HG03442 (cell line): ENCODE measurements around the gene EIF3F.
"Not testable (repeated sequence)": the region's sequence is repeated elsewhere in the genome, so short reads cannot be mapped to it uniquely, and the experiment has no call there.

Source experiments
- ATAC-seq: cut with Tn5 transposase; IDR thresholded peaks from one replicate; pipeline ENCODE4 v1.9.1; 2021; ENCODE audit warnings: mild to moderate bottlenecking, moderate library complexity; ENCODE audit not compliant: unreplicated experiment

Gene EIF3F

DNA sequence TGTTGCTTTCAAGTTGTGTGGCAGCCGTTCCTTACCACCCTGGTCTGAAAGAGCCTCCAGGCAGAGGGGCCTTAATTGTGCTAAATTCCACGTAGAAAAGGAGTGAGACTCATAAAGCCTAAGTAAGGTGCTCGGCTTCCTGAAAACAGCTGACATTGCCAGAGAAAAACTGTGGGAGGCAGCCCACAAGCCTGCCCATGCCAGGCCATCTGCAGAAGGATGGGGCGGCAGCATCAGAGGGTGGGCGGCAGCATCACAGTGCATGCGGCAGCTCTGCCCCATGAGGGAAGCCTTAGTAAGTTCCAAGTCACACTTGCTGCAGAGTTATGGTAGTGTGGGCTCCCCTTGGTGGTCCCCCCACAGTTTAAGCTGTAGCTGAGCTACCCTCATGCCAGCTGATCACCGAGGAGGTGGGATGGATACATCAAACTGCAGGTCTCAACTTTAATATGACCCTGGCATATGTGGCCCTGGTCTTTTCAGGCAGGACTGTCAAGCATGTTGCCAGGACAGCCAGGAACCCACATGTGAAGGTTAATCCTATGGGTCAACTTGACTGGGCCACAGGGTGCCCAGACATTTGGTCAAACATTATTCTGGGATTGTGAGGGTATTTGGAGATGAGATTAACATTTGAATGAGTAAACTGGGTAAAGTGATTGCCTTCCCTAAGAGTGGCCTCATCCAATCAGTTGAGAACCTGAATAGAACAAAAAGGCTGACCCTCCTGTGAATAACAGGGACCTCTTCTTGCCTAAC lies 3.1 kb upstream of the EIF3F start:
- ATAC-seq = no peak

- ATAC-seq = not testable (repeated sequence)
Measured at GRCh38 chr11:7987560-7987883, 385 bp downstream of the EIF3F start.

GRCh38 chr11:7994581-7995278 lies 7.6 kb downstream of the EIF3F start:
- no peak for ATAC-seq

- ATAC-seq = no peak
Measured at GRCh38 chr11:7999795-8000194, 12.7 kb downstream of the EIF3F start.

DNA sequence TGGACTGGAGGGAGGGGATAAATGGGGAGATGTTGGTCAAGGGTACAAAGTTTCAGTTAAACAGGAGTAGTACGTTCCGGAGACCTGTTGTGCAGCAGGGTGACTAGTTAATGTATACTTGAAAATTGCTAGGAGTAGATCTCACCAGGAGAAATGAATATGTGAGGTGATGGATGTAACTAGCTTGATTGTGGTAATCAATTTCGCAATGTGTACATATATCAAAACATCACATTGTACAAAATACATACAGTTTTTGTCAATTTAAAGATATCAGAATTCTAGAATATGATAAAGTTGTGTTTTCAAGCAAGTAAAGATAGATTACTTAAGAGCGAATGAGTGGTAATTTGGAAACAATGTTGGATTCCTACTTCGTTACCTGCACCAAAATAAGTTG lies 13.3 kb downstream of the EIF3F start:
- ATAC-seq = no peak

- ATAC-seq = no peak
Measured at GRCh38 chr11:8002676-8003075, 15.5 kb downstream of the EIF3F start.

DNA sequence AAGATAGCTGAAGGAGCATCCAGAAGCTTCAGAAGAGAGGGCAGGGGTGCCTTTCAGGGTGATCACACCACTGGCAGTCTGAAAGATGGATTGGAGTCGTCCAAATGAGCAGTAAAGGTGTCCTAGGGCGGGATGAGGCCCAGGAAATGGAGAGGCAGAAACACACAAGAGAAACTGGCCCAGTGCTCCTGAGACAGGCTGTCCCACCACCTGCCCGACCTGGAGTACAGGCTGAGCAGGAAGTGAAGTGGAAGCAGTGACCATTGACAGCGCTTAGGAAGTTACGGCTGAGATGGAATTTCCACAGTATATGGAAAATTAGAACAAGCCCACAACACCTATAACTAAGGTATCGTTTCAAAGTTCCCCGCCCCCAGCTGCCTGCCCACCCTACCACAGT lies 16.1 kb downstream of the EIF3F start:
- no peak for ATAC-seq

DNA sequence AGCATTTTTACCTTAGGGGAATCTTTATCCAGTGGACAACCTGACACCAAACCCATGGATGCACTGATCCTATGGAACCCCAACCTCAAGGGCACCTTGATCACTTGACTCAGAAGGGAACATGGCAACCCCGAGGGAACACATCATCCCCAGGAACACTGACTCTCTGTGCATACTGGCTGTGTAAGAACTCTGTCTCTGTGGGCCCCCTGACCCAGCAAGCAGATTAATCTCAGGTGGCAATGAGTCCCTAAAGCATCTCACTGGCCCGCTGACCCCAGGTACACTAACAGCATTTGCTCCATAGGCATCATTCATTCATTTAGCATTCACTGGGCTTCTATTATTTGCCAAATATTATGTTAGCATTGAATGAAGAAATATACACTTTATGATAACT lies 16.9 kb downstream of the EIF3F start:
- no peak for ATAC-seq

DNA sequence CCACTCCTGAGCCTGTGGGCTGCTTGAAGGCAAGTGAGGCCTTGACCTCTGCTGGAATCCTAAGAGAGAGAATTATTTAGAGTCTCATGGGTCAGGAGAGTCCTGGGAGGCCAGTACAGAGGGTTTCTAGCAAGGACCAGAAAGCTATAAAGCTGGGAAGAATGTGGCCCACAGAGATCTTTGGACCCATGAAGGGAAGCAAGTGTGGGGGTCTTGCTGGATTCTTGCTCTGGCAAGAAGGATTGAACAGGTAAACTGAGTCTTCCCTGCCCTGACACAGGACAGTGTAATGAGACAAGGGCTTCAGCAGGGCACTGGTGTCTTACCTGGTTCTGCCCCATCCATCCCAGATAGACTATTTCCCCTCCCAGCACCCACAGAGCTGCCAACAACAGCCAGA lies 18.4 kb downstream of the EIF3F start:
- ATAC-seq = no peak

- peak; percentile 82 for ATAC-seq
Measured at GRCh38 chr11:8006349-8006977, 19.3 kb downstream of the EIF3F start.

GRCh38 chr11:8008212-8008611 lies 21.1 kb downstream of the EIF3F start:
- no peak for ATAC-seq

DNA sequence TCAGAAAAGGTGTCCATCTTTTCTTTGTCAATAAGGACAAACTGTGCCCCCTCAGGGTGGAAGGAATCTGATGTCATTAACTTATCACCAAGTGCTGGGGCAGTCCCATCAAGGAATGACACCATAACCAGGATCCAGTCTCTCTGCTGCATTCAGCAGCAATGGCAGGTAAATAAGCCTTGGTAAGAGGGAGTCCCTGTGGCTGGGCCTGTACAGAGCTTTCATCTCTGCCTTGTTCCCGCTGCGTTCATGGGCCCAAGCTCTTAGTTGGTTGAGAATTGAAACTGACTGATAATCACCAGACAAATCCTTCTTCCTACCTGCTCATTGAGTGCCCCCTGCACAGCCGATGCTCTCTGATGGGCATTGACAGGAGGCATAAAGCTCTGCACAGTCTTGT lies 22.7 kb downstream of the EIF3F start:
- no peak for ATAC-seq

GRCh38 chr11:8011371-8011770 lies 24.2 kb downstream of the EIF3F start:
- no peak for ATAC-seq

DNA sequence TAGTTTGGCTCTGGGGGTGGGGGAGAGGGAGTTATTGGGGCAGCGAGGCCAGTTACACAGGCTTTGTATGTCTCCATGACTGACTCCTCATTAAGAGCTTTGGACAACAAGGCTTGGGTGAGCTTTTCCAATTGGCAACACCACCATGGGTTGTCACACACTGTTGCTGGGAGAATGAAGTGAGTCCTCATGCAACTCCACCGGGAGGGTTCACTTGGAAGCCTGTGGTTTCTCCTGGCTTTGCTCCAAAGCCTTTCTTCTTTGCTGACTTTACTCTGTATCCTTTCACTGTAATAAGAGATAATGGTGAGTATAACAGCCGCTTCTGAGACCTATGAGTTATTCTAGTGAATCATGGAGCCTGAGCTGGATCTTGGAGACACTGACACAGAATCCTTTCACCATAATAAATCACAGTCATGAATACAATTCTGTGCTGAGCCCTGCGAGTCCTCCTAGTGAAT lies 24.9 kb downstream of the EIF3F start:
- no peak for ATAC-seq

GRCh38 chr11:8013833-8014232 lies 26.7 kb downstream of the EIF3F start:
- ATAC-seq = no peak

DNA sequence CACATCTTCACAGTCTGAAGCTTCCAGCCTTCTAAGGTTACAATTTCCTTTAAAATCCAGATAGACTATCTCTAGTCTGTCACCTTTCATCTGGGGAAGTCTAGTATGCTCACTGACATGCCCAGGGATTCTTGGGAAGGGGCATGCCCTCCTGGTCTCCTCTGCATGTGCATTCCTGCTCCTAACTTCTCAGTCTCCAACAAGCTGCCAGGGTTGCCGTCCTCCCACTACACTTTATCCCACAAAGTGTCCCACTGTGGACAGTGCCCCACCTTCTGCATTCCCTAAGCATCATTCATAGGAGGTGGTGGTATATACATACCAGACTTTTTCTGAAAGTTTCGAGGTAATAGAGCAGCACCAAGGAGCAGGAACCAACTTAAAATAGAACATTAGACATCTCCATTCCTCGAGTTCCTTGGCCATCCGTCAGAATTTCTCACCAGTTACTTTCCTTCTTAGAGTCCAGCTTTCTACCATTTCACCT lies 28.7 kb downstream of the EIF3F start:
- no peak for ATAC-seq

GRCh38 chr11:8016440-8016839 lies 29.3 kb downstream of the EIF3F start:
- ATAC-seq = no peak

- no peak for ATAC-seq
Measured at GRCh38 chr11:8017071-8017470, 29.9 kb downstream of the EIF3F start.

DNA sequence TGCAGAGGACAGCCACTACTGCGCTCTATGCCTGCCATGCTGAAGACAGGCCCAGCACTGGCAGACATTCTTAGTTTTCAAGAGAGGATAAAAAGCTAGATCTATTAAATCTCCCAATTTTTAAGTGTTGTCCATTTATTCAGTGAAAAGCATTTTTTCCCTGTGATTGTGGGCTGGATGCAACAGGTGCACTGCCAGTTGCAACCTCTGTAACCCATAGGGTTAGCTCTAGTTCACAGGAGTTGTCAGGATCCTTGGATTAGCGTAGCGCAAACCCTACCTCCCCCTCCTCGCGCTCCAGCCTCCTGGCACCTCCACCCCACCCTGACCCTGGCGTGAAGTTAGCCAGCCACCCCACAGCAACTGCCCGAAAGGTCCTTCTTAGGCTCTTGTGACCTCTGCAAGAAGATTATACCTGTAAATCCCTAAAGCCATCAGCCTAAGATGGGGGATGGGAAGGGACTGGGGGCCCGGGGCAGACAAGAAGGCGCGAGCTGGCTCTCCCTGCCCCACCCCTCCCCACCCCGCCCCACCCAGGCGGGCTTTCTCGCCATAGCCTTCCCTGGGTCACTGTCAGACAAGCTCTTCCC lies 30.9 kb downstream of the EIF3F start:
- ATAC-seq = no peak

- peak; percentile 55 for ATAC-seq
Measured at GRCh38 chr11:8018484-8019313, 31.6 kb downstream of the EIF3F start.
